Duodenal mucosa (tissue), 2 donors: ENCODE results near the gene RUSC2.
A peak's percentile ranks its signal among the peaks of the same experiment; 100 is the strongest.
"Not testable (repeated sequence)": the region's sequence is repeated elsewhere in the genome, so short reads cannot be mapped to it uniquely, and the experiment has no call there.

Source experiments
- H3K27ac ChIP-seq: one replicate; pipeline ENCODE4 v1.7.0; 2013; ENCODE audit warnings: low read depth, low read length
- H3K27me3 ChIP-seq, 2 donors: one replicate each; pipeline ENCODE4 v1.7.0; 2013; ENCODE audit warnings: low read length in 2 of 2, control low read depth in 1 of 2; ENCODE audit not compliant: insufficient read depth in 2 of 2, control insufficient read depth in 1 of 2
- H3K36me3 ChIP-seq, 2 donors: one replicate each; pipeline ENCODE4 v1.7.0; 2013; ENCODE audit warnings: low read length in 2 of 2, control low read depth in 1 of 2; ENCODE audit not compliant: insufficient read depth in 2 of 2, control insufficient read depth in 1 of 2
- H3K4me1 ChIP-seq, 2 donors: one replicate each; pipeline ENCODE4 v1.7.0; 2013; ENCODE audit warnings: low read length in 2 of 2, control low read depth in 1 of 2; ENCODE audit not compliant: insufficient read depth in 2 of 2, control insufficient read depth in 1 of 2
- H3K4me3 ChIP-seq, 2 donors: one replicate each; pipeline ENCODE4 v1.7.0; 2013; ENCODE audit warnings: low read length in 2 of 2, low read depth in 1 of 2
- H3K9ac ChIP-seq, 2 donors: one replicate each; pipeline ENCODE4 v1.7.0; 2013; ENCODE audit warnings: low read length in 2 of 2, low read depth in 1 of 2
- H3K9me3 ChIP-seq, 2 donors: one replicate each; pipeline ENCODE4 v1.7.0; 2013; ENCODE audit warnings: low read length in 2 of 2, control low read depth in 1 of 2; ENCODE audit not compliant: control insufficient read depth in 1 of 2

Gene RUSC2

DNA sequence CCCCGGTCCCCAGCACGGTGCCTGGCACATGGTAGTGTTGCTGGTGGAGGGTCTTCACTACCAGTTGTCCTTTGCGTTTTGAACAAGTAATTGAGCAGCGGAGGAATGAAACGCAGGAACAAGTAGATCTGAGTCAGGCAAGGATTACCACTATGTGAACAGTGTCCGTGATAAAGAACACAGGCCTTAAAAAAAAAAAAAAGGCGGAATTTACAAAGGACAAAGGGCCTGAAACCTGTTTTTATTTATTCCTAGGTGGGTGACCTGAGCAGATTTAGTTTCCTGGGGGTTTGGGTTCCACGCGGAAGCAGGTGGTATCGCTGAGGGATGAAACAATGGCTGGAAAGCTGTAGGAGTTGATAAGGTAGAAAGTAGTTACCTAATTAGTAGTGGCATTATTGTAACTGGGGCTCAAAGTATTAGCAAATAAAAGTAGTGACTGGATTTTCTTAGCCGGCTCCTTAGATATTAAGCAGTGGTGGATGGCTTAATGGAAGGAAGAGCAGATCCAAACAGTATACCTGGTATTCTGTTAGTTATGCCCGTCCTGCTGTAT lies 1.1 kb downstream of the RUSC2 start:
- Histone ChIP-seq H3K27ac (peak overlapping the region; percentile 92), H3K4me1 (peaks cover 15 to 22% of the 10 kb centered on the region in 2 donors), H3K4me3 (peak overlapping the region; percentile 84 to 93), H3K9ac (peak overlapping the region; percentile 84 to 91), H3K27me3 (no peaks in the 10 kb centered on the region), H3K9me3 (no peaks in the 10 kb centered on the region), H3K36me3 (no peaks in the 10 kb centered on the region)

DNA sequence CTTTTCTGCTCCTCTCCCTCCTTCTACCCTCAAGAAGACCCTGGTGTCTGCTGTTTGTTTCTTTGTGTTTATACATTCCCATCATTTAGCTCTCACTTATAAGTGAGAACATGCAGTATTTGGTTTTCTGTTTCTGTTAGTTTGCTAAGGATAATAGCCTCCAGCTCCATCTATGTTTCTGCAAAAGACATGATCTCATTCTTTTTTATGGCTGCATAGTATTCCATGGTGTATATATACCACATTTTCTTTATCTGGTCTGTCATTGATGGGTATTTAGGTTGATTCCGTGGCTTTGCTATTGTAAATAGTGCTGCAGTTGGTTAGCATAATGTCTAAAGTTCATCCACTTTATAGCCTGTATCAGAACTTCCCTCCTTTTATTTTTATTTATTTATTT lies 3.2 kb downstream of the RUSC2 start:
- not testable (repeated sequence) for H3K27me3 ChIP-seq, H3K9me3 ChIP-seq, H3K4me3 ChIP-seq, H3K36me3 ChIP-seq, H3K9ac ChIP-seq, H3K27ac ChIP-seq
- peaks cover 15 to 18% of the 10 kb centered on the region in 2 donors for H3K4me1 ChIP-seq

DNA sequence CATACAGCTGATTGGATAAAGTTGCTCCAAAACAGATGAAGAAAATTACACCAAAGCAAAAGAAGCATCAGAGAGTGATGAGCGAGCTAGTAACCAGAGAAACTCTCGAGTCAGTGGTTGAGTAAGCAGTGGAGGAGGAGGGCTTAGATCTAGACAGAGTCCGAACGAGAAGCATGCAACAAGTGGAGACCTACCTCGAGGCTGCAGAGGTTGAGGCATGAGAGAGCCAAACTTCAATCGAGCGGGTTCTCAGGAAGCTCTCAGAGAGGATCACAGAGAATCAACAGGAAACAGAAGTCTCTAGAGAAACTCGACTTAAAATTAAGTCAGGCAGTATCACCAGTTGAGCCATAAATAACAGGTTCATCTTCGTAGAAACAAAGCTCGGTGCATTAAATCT lies 6.1 kb downstream of the RUSC2 start:
- H3K4me3 ChIP-seq: no peak overlapping the region
- H3K27ac ChIP-seq: no peak overlapping the region
- peaks cover 0 to 2% of the 10 kb centered on the region in 2 donors for H3K36me3 ChIP-seq
- H3K4me1 ChIP-seq: peaks cover 6% of the 10 kb centered on the region in 2 donors
- no peaks in the 10 kb centered on the region for H3K27me3 ChIP-seq
- no peaks in the 10 kb centered on the region for H3K9me3 ChIP-seq
- H3K9ac ChIP-seq: no peak overlapping the region

DNA sequence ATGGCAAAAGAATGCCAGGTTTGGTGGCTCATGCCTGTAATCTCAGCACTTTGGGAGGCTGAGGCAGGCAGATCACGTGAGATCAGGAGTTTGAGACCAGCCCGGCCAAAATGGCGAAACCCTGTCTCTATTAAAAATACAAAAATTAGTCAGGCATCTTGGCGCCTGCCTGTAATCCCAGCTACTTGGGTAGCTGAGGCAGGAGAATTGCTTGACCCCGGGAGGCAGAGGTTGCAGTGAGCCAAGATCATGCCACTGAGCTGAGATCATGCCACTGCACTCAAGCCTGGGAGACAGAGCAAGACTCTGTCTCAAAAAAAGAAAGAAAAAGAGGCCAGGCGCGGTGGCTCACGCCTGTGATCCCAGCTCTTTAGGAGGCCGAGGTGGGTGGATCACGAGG lies 8.3 kb downstream of the RUSC2 start:
- not testable (repeated sequence) for H3K9ac ChIP-seq, H3K4me1 ChIP-seq, H3K27ac ChIP-seq, H3K4me3 ChIP-seq, H3K9me3 ChIP-seq, H3K27me3 ChIP-seq, H3K36me3 ChIP-seq

GRCh38 chr9:35499029-35499700 lies 9.3 kb downstream of the RUSC2 start:
- Histone ChIP-seq H3K9ac (no peak overlapping the region), H3K4me1 (no peaks in the 10 kb centered on the region), H3K27ac (no peak overlapping the region), H3K27me3 (no peaks in the 10 kb centered on the region), H3K9me3 (no peaks in the 10 kb centered on the region), H3K4me3 (no peak overlapping the region), H3K36me3 (peaks cover 0 to 2% of the 10 kb centered on the region in 2 donors)

DNA sequence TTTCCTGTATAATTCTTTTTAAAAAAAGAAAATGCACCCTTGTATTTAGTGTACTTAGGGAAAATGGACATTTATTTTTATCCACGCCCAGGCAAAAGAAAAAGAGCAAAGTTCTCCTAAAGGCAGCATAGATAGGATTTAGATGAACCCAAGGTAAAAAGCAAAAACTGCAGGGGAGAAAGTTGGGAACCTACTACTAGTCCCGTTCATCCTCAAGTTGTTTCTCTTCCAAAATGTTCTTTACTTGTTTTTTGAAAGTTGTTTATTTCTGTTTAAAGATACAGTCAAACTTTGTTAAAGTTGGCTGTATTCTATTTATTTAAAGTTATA lies 9.8 kb downstream of the RUSC2 start:
- Histone ChIP-seq H3K9ac (no peak overlapping the region), H3K9me3 (no peaks in the 10 kb centered on the region), H3K27me3 (no peaks in the 10 kb centered on the region), H3K27ac (no peak overlapping the region), H3K4me3 (no peak overlapping the region), H3K4me1 (no peaks in the 10 kb centered on the region), H3K36me3 (peaks cover 0 to 2% of the 10 kb centered on the region in 2 donors)

DNA sequence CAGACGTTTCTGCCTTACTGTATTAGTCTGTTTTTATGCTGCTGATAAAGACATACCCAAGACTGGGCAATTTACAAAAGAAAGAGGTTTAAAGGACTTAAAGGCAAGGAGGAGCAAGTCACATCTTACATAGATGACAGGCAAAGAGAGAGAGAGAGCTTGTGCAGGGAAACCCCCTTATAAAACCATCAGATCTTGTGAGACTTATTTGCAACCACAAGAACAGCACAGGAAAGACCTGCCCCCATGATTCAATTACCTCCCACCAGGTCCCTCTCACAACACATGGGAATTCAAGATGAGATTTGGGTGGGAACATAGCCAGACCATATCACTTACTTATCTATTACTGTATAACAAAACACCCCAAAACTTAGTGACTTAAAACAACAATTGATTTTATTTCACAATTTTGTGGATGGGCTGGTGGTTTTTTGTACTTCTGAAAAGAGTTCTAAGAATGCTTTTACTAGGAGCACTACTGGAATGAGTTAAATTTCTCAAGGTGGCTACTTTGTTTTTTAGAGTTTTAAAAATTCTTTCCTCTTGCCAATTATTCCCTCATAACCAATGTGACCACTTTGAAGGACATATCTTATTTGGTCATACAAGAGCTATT lies 10.3 kb downstream of the RUSC2 start:
- Histone ChIP-seq H3K27ac (no peak overlapping the region), H3K36me3 (peaks cover 0 to 2% of the 10 kb centered on the region in 2 donors), H3K4me3 (no peak overlapping the region), H3K4me1 (no peaks in the 10 kb centered on the region), H3K9me3 (no peaks in the 10 kb centered on the region), H3K27me3 (no peaks in the 10 kb centered on the region), H3K9ac (no peak overlapping the region)

DNA sequence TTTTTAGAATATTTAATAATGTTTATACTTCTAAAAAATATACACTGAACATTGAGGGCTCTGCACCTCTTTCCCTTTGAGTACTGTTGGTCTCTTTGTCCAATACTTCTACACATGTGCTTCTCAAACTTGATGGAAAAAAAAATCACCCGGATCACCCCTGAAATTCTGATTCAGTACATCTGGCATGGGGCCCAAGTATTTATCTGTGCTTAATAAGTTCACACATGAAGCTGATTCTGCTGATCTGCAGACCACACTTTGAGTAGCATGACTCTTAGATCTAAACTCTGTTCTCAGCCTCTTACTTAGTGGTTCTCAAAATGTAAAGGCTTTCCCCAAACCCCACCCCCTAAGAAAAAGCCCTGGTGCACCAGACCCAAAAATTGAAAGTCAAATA lies 12.0 kb downstream of the RUSC2 start:
- no peak overlapping the region for H3K4me3 ChIP-seq
- no peaks in the 10 kb centered on the region for H3K27me3 ChIP-seq
- H3K27ac ChIP-seq: no peak overlapping the region
- no peak overlapping the region for H3K9ac ChIP-seq
- no peaks in the 10 kb centered on the region for H3K36me3 ChIP-seq
- H3K9me3 ChIP-seq: no peaks in the 10 kb centered on the region
- no peaks in the 10 kb centered on the region for H3K4me1 ChIP-seq

DNA sequence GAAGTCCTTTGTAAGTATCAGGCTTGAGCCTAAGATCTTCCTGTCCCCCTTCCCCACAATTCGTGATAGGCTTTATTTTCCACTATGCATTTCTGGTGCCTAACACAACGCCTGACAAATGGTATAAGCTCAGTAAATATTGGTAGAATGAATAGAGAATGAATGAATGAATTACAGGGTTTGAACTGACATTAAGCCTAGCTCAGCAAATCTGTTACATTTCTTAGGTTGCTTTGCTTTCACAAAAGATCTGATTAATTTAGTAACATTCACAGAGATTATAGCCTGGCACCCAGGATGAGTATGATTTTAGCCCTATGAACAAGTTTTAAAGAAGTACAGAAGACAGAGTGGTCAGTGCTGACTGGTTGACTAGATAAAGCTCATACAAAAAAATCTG lies 16.4 kb downstream of the RUSC2 start:
- Histone ChIP-seq H3K4me1 (peaks cover 9 to 13% of the 10 kb centered on the region in 2 donors), H3K27me3 (no peaks in the 10 kb centered on the region), H3K9ac (no peak overlapping the region), H3K4me3 (no peak overlapping the region), H3K36me3 (no peaks in the 10 kb centered on the region), H3K27ac (no peak overlapping the region), H3K9me3 (no peaks in the 10 kb centered on the region)

DNA sequence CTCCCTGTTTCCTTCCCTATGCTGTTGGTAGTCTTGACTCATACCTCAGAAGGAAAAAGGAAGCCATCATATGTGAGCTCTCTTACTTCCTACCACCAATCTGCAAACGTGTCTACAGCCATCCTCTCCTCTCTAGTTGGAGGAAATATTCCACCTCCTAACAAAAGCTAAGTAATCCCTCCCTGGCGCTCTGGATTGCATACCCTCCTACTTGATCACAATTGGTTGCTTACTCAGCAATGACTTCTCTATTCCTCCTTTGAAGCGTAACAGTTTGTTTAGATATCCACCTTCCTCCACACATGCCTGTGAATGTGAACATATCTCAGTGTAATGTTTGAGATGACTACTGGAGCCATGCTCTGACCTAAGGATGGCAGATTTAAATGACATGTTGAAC lies 18.2 kb downstream of the RUSC2 start:
- Histone ChIP-seq H3K27ac (no peak overlapping the region), H3K9me3 (no peaks in the 10 kb centered on the region), H3K9ac (no peak overlapping the region), H3K36me3 (no peaks in the 10 kb centered on the region), H3K4me1 (peaks cover 10 to 13% of the 10 kb centered on the region in 2 donors), H3K4me3 (no peak overlapping the region), H3K27me3 (no peaks in the 10 kb centered on the region)
